ENCODE measurements around the gene ANO8. TPM values are rescaled to one million over a fixed set of nuclear protein-coding genes. Genes with fewer than 3 reads are reported as not detected.

Gene ANO8
- total and polyA plus RNA-seq, 2 of the 13 experiments (the other 11 are each of a cell fraction or from before 2014, with no cell fraction given), result 1.8 to 3.5 TPM

- peak; percentile 84; the same call in 1 of the 2 replicates for TF ChIP-seq ZNF709 (CRISPR knock-in tag; IDR thresholded peaks at IDR 0.05)
- no peak for TF ChIP-seq JUNB (CRISPR knock-in tag; IDR thresholded peaks at IDR 0.05; ENCODE audit: borderline replicate concordance)
- no peak for TF ChIP-seq SYNCRIP (IDR thresholded peaks at IDR 0.05; ENCODE audit: insufficient read depth, low read depth, low read length)
- TF ChIP-seq PLRG1 (conservative IDR thresholded peaks at IDR 0.05), result no peak
- no peak for TF ChIP-seq SMYD3 (CRISPR knock-in tag; IDR thresholded peaks at IDR 0.05)
- TF ChIP-seq HMG20A (CRISPR knock-in tag; IDR thresholded peaks at IDR 0.05; ENCODE audit: borderline replicate concordance), result no peak
- no peak for TF ChIP-seq DPF2 (CRISPR knock-in tag; IDR thresholded peaks at IDR 0.05; ENCODE audit: borderline replicate concordance, low read depth)
- no peak for TF ChIP-seq ATF7 (IDR thresholded peaks at IDR 0.05)
- TF ChIP-seq ATF7 (CRISPR knock-in tag; IDR thresholded peaks at IDR 0.05), result no peak
- TF ChIP-seq KMT2B (CRISPR knock-in tag; IDR thresholded peaks at IDR 0.05), result no peak
- no peak for TF ChIP-seq ZNF841 (CRISPR knock-in tag; IDR thresholded peaks at IDR 0.05; ENCODE audit: borderline replicate concordance)
- TF ChIP-seq NCOR1 (IDR thresholded peaks at IDR 0.05; ENCODE audit: borderline replicate concordance, low read length), result no peak
- TF ChIP-seq CHCHD3 (CRISPR knock-in tag; IDR thresholded peaks at IDR 0.05), result no peak
- TF ChIP-seq ZIK1 (CRISPR knock-in tag; IDR thresholded peaks at IDR 0.05; ENCODE audit: borderline replicate concordance, low read depth), result peak; percentile 60; the same call in 1 of the 2 replicates
- peak; percentile 64; the same call in 1 of the 2 replicates for TF ChIP-seq ZNF598 (CRISPR knock-in tag; IDR thresholded peaks at IDR 0.05; ENCODE audit: borderline replicate concordance)
- TF ChIP-seq ZNF20 (CRISPR knock-in tag; IDR thresholded peaks at IDR 0.05), result no peak
- no peak for TF ChIP-seq JDP2 (CRISPR knock-in tag; IDR thresholded peaks at IDR 0.05; ENCODE audit: borderline replicate concordance)
- TF ChIP-seq HOXA5 (CRISPR knock-in tag; IDR thresholded peaks at IDR 0.05), result no peak; the same call in 1 of the 2 replicates
- TF ChIP-seq, protein P1, sequence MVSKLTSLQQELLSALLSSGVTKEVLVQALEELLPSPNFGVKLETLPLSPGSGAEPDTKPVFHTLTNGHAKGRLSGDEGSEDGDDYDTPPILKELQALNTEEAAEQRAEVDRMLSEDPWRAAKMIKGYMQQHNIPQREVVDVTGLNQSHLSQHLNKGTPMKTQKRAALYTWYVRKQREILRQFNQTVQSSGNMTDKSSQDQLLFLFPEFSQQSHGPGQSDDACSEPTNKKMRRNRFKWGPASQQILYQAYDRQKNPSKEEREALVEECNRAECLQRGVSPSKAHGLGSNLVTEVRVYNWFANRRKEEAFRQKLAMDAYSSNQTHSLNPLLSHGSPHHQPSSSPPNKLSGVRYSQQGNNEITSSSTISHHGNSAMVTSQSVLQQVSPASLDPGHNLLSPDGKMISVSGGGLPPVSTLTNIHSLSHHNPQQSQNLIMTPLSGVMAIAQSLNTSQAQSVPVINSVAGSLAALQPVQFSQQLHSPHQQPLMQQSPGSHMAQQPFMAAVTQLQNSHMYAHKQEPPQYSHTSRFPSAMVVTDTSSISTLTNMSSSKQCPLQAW (CRISPR knock-in tag; IDR thresholded peaks at IDR 0.05), result no peak
- peak; percentile 94 for TF ChIP-seq ARID4A (CRISPR knock-in tag; IDR thresholded peaks at IDR 0.05; ENCODE audit: borderline replicate concordance)
- no peak for TF ChIP-seq ZNF343 (CRISPR knock-in tag; IDR thresholded peaks at IDR 0.05)
- TF ChIP-seq, protein P2, sequence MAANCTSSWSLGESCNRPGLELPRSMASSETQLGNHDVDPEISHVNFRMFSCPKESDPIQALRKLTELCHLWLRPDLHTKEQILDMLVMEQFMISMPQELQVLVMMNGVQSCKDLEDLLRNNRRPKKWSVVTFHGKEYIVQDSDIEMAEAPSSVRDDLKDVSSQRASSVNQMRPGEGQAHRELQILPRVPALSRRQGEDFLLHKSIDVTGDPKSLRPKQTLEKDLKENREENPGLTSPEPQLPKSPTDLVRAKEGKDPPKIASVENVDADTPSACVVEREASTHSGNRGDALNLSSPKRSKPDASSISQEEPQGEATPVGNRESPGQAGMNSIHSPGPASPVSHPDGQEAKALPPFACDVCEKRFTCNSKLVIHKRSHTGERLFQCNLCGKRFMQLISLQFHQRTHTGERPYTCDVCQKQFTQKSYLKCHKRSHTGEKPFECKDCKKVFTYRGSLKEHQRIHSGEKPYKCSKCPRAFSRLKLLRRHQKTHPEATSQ (CRISPR knock-in tag; IDR thresholded peaks at IDR 0.05; ENCODE audit: borderline replicate concordance), result no peak
These were observed at the start of gene ANO8 (continued) for GRCh38 chr19:17334414-17335409.
